Measurements from ENCODE around the gene AKIP1.
"Not testable (repeated sequence)": the region's sequence is repeated elsewhere in the genome, so short reads cannot be mapped to it uniquely, and the experiment has no call there.

Gene AKIP1

DNA sequence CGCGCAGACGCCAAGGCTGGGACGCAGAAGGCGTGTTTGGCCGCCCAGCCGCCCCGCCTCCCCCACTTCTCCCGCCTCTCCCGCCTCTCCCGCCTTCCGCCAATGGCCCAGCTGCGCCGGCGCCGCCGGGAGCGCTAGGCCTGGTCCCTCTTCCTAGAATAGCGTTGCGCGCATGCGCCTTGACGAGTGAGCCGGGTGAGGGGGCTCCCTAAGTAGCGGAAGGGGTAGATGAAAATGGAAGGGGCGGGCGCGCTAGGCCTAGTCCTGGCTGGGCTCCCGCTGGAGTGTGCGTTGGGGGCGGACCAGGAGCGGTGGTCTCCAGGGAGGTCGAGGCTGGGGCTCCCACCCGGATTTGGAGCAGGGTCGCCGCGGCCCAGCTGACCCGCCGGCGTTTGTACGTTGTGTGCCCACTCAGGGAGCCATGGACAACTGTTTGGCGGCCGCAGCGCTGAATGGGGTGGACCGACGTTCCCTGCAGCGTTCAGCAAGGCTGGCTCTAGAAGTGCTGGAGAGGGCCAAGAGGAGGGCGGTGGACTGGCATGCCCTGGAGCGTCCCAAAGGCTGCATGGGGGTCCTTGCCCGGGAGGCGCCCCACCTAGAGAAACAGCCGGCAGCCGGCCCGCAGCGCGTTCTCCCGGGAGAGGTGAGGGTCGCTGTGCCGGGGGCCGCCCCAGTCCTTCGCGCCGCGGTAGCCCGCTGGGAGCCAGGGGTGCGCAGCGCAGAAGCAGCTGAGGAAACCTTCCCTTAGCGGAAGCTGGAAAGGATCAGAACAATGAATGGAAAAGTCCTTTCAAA, at the start of gene AKIP1:
AKIP1 (plus strand) TSS at position 161 of the 795 bp plus-strand sequence; CDS start at position 422, 261 bp downstream.
- DNase-seq (ENCODE audit: low read depth in 2 of 2): peak; percentile 76 to 85

- no peak for DNase-seq (ENCODE audit: low read depth in 2 of 2)
Observed at GRCh38 chr11:8863838-8864237, 47.2 kb upstream of the AKIP1 start.

DNA sequence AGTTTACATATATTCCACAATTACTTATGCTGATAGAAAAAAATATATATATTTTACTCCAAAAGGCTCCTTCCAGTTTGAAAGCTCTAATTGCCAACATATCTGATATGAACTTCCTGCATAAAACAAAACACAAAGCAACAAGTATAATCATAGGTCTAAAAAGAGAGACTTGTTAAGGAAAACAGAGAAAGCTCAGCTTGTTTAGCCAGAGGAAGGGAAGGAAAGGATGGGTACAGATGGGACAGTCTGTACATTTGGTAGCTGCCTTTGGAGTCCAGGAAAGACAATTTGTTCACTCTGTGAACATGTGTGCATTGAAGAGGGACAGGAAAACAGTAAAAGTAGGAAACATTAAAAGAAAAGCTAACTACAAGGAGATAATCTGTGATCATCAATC, 45.7 kb upstream of the AKIP1 start:
- DNase-seq (ENCODE audit: low read depth in 2 of 2): no peak

- DNase-seq (ENCODE audit: low read depth in 2 of 2): no peak
Observed at GRCh38 chr11:8867035-8867434, 44.0 kb upstream of the AKIP1 start.

DNA sequence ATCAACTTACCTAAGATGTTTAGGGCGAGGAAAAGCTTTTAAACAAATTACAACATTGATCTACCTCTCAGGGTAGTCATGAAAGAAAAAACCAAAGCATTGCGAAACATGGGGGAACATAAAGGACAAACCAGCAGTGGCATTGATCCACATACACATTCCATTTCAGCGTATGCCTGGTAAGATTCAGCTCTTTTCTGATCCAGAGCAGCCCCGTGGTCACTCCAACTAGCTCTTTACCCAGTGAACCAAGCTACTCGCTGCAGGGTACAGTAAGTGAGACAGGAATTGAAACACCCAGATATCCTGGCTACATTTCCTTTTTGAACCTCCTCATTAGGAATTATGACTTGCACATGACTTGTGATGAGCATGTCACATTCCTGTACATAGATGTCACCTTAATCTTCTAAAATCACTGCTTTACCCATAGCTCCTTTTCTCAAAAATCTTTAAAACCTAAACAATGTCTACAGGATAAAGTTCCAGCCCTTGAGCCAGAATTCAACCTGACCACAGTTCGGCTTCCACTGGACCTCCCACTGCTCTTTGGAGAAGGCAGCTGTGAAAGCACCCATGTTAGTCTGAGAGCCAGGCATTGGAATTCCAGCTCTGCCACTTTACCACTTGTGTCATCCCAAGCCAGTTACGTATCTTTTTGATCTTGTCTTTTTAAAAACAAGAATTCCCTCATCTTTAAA, 42.9 kb upstream of the AKIP1 start:
- DNase-seq (ENCODE audit: low read depth in 2 of 2): no peak

GRCh38 chr11:8870411-8871170, 40.4 kb upstream of the AKIP1 start:
- DNase-seq (ENCODE audit: low read depth in 2 of 2): no peak

DNA sequence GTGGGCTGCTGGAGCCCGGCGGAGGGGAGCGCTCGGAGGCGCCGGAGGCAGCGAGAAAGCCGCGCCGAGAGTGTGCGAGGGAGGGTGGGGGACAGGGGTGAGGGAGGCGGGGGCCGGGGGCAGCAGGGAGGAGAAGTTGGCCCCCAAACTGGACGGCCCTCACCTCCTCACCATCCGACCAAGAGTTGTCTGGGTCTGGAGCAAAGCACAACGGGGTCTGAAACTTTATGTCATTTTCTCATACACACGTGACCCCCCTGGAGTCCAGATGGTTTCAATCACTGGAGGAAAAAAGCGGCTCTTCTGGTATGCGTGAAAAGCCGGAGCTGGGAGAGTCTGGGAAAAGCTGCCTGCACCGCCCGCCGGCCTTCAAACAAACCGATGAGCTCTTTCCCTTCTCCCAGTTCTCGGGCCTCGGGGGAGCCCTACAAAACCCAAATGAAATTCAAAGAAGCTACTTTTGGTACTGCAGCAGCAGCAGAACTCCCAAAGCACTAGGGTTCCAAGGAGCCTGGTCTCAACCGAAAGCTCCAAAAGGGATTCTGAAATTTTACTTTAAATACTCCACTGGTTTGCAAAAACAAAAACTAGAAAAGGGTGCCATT, 39.7 kb upstream of the AKIP1 start:
- no peak for DNase-seq (ENCODE audit: low read depth in 2 of 2)

DNA sequence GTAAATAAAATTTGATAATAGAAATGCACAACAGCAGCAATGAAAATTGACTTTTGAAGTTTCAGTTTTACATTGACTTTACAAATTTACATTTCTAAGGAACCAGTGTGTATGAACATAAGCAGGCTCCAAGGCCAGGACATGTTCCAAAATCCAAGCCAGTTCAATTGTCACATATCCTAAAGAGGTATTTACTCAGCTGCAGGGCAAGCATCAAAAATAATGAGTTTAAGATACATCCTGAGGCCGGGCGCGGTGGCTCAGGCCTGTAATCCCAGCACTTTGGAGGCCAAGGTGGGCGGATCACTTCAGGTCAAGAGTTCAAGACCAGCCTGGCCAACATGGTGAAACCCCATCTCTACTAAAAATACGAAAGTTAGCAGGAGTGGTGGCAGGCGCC, 39.0 kb upstream of the AKIP1 start:
- no peak for DNase-seq (ENCODE audit: low read depth in 2 of 2)

GRCh38 chr11:8873741-8874405, 37.1 kb upstream of the AKIP1 start:
- no peak for DNase-seq (ENCODE audit: low read depth in 2 of 2)

DNA sequence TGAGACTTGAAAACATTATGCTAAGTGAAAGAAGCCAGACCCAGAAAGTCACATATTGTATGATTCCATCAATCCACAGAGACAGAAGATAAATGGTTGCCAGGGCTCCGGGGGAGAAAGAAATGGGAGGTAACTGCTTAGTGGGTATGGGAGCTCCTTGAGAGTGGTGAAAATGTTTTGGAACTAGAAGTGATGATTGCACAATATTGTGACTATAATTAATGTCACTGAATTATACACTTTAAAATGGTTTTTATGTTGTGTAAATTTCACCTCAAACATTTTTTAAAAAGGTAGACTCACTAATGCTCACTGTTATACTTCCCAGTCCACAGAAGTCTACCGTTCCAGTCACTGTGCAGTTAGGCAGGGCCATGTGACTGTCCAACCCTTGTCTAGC, 32.2 kb upstream of the AKIP1 start:
- DNase-seq (ENCODE audit: low read depth in 2 of 2): no peak

GRCh38 chr11:8881585-8881984, 29.4 kb upstream of the AKIP1 start:
- DNase-seq (ENCODE audit: low read depth in 2 of 2): not testable (repeated sequence)

GRCh38 chr11:8886322-8886721, 24.7 kb upstream of the AKIP1 start:
- DNase-seq (ENCODE audit: low read depth in 2 of 2): no peak

DNA sequence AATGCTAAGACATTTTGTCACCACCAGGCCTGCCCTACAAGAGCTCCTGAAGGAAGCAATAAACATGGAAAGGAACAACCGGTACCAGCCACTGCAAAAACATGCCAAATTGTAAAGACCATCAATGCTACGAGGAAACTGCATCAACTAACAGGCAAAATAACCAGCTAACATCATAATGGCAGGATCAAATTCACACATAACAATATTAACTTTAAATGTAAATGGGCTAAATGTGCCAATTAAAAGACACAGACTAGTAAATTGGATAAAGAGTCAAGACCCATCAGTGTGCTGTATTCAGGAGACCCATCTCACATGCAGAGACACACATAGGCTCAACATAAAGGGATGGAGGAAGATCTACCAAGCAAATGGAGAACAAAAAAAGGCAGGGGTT, 19.8 kb upstream of the AKIP1 start:
- DNase-seq (ENCODE audit: low read depth in 2 of 2): not testable (repeated sequence)

DNA sequence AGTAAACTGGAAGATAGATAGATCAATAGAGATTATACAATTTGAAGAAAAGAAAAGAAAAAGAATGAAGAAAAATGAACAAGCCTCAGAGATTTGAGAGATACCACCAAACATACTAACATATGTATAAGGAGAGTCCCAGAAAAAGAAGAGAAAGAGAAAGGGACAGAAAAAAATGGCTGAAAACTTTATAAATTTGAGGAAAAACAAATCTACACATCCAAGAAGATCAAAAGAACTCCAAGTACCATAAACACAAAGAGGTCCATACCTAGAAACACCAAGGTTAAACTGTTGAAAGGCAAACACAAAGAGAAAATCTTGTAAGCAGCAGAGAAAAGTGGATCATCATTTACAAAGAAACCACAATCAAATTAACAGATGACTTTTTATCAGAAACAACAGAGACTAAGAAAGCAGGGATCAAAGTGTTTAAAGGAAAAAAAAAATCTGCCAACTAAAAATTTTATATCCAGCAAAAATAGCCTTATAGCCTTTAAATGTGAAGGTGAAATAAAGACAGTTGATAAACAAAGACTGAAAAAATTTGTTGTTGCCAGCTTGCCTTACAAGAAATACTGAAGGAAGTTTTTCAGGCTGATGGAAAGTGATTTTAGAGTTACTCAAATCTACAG, 11.8 kb upstream of the AKIP1 start:
- no peak for DNase-seq (ENCODE audit: low read depth in 2 of 2)

DNA sequence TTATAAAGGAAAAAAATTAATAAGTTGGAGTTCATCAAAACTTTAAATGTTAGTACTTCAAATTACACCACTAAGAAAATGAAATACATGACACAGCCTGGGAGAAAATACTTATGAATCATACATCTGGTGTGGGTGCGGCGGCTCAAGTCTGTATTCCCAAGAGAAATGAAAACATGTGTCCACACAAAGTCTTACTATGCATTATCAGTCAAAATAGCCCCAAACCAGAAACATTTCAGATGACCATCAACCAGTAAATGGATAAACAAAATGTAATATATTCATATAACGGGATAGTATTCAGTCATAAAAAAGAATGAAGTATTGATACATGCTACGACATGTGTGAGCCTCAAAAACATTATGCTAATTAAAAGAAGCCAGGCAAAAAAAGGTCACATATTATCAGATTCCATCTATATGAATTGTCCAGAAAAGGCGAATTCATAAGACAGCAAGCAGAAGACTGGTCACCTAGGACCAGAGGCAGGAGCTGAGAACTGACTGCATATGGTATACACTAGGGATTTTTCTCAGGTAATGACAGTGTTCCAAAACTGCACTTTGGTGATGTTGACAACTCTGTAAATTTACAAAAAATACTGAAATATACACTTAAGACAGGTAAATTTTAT, 5.3 kb upstream of the AKIP1 start:
- no peak for DNase-seq (ENCODE audit: low read depth in 2 of 2)

DNA sequence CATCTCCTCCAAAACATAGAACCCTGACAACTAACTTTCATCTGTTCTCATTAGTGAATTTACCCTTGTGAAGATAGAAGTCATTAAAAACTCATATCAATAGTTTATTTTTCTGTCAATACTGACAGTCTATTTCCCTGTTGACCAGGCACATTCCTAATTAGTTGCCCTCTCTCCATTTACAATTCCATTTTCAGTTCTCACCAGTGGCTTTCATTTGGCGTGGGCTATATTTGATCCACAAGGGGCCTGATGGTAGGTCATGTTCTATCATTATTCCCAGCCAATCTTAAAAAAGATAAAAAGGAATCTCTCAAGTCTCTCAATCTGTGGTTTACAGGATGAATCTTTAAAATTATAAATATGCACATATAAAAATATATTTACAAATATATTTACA, 3.9 kb upstream of the AKIP1 start:
- no peak for DNase-seq (ENCODE audit: low read depth in 2 of 2)

DNA sequence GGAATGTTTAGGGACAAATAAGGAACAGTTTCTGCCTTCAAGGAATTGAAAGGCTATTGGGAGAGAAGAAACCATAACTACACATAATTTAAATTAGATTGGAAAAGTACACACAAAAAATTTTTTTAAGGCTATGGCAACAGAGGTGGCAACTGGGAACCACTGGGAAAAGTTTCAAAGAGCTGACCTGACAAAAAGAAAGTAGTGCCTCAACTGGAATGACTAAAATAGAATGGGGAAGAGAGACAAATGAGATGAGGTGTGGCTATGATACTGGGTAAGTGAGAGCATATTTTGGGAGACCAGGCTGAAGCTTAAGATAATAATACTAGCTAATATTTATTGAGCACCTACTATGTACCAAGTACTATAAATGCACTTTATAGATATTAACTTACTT, 2.9 kb upstream of the AKIP1 start:
- no peak for DNase-seq (ENCODE audit: low read depth in 2 of 2)

DNA sequence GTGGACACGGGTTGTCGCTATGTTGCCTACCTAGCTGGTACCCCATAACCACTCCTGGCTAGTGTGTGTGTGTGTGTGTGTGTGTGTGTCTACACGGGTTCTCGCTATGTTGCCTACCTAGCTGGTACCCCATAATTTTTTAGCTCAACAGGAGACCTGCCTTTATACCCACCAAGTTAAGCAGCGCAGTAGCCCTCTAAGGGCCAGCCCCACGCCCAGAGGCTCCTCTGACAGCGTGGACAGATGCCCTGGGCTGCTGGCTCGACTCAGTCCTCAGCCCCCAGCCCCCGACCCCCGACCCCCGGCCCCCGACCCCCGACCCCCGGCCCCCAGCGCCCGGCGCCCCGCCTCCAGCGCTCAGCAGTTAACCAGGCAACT, 351 bp upstream of the AKIP1 start:
- DNase-seq (ENCODE audit: low read depth in 2 of 2): no peak

DNA sequence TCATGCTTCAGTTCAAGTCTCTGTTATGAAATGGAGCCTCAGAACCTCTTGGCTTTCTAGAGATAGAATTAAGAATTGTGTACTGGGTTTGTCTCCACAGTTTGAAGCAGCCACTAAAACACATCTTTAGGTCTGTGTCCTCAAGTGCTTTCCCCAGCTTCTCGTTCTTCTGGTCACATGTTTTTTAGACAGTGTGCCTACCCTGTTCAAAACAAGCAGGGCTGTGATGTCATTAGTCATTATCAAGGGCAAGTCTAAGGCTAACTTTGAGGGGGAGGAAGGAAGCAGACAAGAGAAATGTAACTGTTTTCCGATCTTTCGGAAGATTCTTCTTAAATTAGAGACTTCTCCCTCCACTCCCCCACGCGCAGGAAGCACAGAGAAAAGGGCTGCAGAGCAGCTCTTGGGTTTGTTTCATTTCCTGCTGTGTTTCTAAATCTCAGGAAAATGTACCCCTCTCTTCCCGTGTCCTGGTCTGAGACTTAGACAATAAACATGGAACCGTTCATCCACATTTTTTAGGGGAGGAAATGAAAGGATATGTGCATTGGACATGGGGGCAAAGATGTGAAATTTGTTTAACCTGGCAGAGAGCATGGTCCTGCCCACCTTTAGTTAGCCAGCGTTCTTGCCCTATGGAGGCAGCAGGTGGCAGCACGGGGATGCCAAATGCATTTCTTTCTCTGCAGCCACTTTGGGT, 3.1 kb downstream of the AKIP1 start:
- DNase-seq (ENCODE audit: low read depth in 2 of 2): no peak

DNA sequence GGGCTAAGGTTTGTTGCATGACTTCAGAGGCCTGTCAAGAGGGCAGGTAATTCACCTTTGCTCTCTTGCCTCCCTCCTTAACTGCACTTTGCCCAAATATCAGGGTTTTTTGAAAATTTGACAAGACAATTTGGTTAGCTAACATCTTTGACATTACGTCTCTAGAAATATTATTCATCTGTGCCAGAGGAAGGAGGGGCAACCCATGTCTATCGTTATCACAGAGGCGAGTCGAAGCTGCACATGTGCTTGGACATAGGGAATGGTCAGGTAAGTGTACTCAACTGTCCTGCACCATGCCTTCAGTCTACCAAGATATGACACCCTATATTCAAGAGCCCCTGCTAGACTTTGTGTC, 3.7 kb downstream of the AKIP1 start:
- no peak for DNase-seq (ENCODE audit: low read depth in 2 of 2)
